ENCODE data around the gene FZD2. TPM values are rescaled to one million over a fixed set of nuclear protein-coding genes. Genes with fewer than 3 reads are reported as not detected.
"Not testable (repeated sequence)": the region's sequence is repeated elsewhere in the genome, so short reads cannot be mapped to it uniquely, and the experiment has no call there.

Gene FZD2
- 3.6 and 54.4 TPM in 2 replicates for total RNA-seq (ENCODE audit: low replicate concordance)
- long read RNA-seq = 0 reads

DNA sequence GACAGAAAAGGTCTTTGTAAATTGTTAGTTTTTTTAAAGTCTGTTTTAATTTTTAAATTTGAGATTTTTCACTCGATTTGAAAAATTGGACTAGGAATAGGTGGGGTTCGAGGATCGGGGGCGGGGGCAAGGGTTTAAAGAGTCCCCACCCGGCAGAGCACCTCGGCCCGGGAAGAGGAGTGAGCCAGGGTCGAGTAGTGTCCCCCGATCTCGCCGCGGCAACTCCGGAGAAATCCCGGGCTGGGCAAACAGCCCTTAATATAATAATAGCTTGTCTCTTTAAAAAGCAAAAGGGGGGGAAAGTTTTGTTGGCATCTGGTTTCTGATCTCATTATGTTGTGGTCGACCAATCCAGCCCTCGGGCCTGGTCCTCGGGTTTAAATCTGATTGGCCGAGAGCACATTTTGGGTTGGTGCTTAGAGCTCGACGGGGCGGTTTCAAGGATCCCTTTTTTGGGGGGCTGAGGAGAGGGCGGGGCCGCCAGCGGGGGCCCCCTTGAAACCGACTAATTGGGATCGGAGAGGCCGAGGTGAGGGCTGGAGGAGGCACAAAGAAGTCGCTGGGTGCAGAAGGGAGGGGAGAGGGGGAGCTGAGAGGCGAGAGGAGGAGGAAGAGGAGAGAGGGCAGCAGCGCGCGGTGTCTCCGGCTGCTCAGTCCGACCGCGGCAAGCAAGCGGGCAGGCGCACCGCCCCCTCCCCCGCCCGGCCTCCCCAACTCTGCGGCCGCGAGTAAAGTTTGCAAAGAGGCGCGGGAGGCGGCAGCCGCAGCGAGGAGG is at the start of gene FZD2:
Gene FZD2, plus strand, starts transcription at position 653 of the 775 bp plus-strand sequence. CDS start 205 bp downstream, outside the sequence.
- Mint-ChIP-seq H3K27me3 (peaks cover 47% of the 10 kb centered on the region), H3K36me3 (peaks cover 28% of the 10 kb centered on the region), H3K4me1 (ENCODE audit: unreplicated experiment) (peaks cover 45% of the 10 kb centered on the region), H3K27ac (peak within 1 kb of the TSS; percentile 96), H3K4me3 (peak within 1 kb of the TSS; percentile 98), H3K9me3 (no peaks in the 10 kb centered on the region)
- peak; percentile 93 for DNase-seq (ENCODE audit: extremely low spot score, unreplicated experiment)
- TF ChIP-seq, protein P1, sequence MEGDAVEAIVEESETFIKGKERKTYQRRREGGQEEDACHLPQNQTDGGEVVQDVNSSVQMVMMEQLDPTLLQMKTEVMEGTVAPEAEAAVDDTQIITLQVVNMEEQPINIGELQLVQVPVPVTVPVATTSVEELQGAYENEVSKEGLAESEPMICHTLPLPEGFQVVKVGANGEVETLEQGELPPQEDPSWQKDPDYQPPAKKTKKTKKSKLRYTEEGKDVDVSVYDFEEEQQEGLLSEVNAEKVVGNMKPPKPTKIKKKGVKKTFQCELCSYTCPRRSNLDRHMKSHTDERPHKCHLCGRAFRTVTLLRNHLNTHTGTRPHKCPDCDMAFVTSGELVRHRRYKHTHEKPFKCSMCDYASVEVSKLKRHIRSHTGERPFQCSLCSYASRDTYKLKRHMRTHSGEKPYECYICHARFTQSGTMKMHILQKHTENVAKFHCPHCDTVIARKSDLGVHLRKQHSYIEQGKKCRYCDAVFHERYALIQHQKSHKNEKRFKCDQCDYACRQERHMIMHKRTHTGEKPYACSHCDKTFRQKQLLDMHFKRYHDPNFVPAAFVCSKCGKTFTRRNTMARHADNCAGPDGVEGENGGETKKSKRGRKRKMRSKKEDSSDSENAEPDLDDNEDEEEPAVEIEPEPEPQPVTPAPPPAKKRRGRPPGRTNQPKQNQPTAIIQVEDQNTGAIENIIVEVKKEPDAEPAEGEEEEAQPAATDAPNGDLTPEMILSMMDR (conservative IDR thresholded peaks at IDR 0.05) = no peak

DNA sequence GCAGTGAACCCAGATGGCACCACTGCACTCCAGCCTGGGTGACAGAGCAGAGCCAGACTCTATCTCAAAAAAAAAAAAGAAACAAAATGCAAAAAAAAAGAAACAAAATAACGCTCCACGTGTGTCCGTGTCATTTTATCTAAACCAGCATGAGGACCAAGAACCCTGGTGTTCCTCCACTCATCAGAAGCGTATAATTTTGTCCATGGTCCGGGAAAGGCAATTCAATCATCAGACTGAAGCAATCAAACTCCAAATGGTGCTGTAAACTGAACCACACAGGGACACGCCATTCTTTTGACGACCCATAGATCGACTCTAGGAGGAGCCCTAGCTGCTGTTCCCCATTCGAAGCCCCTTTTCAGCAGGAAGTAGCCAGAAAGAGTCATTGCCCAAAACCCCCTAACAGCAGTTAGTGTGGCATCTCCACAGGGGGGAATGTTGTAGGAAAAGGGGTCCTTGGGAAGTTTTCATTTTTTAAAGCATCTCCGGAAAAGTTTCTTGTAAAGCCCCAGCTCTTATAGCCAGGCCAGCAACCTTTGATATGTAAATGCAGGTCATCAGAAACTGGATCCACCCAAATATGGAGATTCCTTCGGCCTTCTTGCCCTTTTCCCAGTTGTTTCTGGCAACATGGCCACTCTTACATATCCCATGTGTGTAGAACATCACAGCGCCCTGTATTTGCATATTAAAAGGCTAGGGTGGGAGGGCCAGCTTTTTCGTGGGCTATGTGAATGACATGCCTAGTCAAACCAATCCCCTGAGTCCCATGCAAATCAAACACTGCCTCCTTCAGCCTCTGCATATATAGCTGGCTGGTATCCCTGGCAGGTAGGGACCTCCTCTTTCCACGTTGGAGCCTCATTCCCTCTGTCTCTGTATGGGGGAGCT is 45.8 kb upstream of the FZD2 start:
- TF ChIP-seq, protein P1 (conservative IDR thresholded peaks at IDR 0.05) = peak; percentile 10
- not testable (repeated sequence) for H3K36me3 Mint-ChIP-seq; H3K27me3 Mint-ChIP-seq; DNase-seq (ENCODE audit: extremely low spot score, unreplicated experiment); H3K4me3 Mint-ChIP-seq; H3K9me3 Mint-ChIP-seq; H3K4me1 Mint-ChIP-seq (ENCODE audit: unreplicated experiment); H3K27ac Mint-ChIP-seq

DNA sequence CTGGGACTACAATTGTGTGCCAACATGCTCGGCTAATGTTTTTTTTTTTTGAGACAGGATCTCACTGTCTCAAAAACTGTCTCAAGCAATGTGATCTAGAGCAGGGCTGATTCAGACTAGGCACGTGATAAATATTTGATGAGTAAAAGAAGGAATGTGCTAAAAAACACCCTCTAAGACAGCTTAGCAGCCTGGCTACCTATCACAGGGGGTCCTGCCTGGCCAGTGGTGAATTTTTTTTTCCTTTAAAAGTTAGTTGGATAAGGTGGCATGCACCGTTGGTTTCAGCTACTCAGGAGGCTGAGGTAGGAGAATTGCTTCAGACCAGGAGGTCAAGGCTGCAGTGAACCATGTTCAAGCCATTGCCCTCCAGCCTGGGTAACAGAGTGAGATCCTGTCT is 39.3 kb upstream of the FZD2 start:
- H3K27ac Mint-ChIP-seq = no peak overlapping the region

DNA sequence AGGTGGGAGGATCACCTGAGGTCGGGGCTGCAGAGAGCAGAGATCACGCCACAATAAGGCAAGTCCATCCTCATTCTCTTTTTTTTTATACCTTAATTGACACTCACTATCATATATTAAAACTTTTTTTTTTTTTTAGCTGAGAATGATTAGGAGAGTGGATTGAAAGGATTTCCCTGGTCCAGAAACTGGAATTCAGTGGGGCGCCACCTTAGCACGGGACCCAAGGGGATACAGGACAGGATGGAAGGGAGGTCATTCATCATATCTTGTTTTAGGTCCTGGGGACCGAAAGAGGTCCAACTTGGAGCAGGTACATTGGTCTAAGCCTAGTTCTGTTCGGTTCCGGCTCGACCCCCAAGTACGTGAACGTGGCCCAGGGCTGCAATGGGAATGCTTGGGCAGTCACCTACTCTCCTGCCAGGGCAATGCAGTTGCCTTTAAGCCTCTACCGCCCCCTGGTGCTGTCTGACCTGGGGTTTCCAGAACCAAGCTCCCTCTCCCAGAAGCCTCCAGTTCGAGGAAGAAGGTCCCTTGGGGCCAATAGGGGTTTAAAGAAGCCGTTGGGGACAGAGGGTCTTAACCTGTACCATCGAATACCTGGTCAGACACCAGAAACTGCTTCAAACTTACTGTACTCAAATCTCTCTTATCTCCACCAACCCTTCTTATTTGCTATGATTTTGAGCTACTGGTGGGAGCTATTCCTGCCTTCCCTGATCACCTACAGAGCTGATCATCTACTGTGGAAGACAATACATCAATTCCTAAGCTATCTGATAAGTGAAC is 34.2 kb upstream of the FZD2 start:
- H3K27ac Mint-ChIP-seq = no peak overlapping the region
- DNase-seq (ENCODE audit: extremely low spot score, unreplicated experiment) = no peak
- H3K4me1 Mint-ChIP-seq (ENCODE audit: unreplicated experiment) = no peaks in the 10 kb centered on the region
- H3K9me3 Mint-ChIP-seq = no peaks in the 10 kb centered on the region
- peaks cover 11% of the 10 kb centered on the region for H3K27me3 Mint-ChIP-seq
- H3K36me3 Mint-ChIP-seq = no peaks in the 10 kb centered on the region
- TF ChIP-seq, protein P1 (conservative IDR thresholded peaks at IDR 0.05) = peak; percentile 54
- no peak overlapping the region for H3K4me3 Mint-ChIP-seq

More for the DNA sequence above, 39.3 kb upstream of the FZD2 start:
- Mint-ChIP-seq H3K27me3 (peaks cover 12% of the 10 kb centered on the region), H3K36me3 (no peaks in the 10 kb centered on the region), H3K9me3 (no peaks in the 10 kb centered on the region), H3K4me3 (no peak overlapping the region), H3K4me1 (ENCODE audit: unreplicated experiment) (peaks cover 4% of the 10 kb centered on the region)
- no peak for DNase-seq (ENCODE audit: extremely low spot score, unreplicated experiment)
- TF ChIP-seq, protein P1 (conservative IDR thresholded peaks at IDR 0.05) = no peak

DNA sequence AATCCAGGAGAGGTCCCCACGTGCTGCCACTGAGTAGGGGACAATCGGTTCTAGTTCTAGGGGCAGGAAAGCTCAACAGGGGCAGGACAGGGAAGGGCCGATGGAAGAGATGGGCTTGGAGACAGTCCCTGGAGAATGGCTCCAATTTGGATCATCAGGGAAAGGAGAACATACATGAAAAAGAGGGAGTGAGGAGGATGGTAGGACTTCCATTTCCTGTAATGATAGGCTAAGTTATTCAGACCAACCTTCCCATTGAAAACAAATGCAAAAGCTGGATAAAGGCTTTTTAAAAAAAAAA is 33.7 kb upstream of the FZD2 start:
- Mint-ChIP-seq H3K36me3 (no peaks in the 10 kb centered on the region), H3K4me3 (no peak overlapping the region), H3K4me1 (ENCODE audit: unreplicated experiment) (no peaks in the 10 kb centered on the region), H3K27me3 (peaks cover 11% of the 10 kb centered on the region), H3K27ac (no peak overlapping the region), H3K9me3 (no peaks in the 10 kb centered on the region)
- TF ChIP-seq, protein P1 (conservative IDR thresholded peaks at IDR 0.05) = no peak
- DNase-seq (ENCODE audit: extremely low spot score, unreplicated experiment) = no peak
